Posterior cingulate gyrus (tissue), 11 donors: ENCODE measurements around the gene ZBED4.
"Not testable (repeated sequence)": the region's sequence is repeated elsewhere in the genome, so short reads cannot be mapped to it uniquely, and the experiment has no call there.

ENCODE experiments used
- DNase-seq, 10 donors: peaks; one replicate each; pipeline versions ENCODE4 v3.0.0 to v3.0.0-alpha.2; 2020 to 2021; ENCODE audit warnings: mixed read lengths in 3 of 10
- intact Hi-C: fragments of 100-400 bp; cut with DNase I; formaldehyde crosslinking; loops from one replicate; pipeline ENCODE4 v1.15.1; 2023

Gene ZBED4

GRCh38 chr22:49852898-49853894 lies at the start of gene ZBED4:
Gene ZBED4 (plus strand): TSS chr22:49853844. CDS start chr22:49883663, 29,819 bp downstream.
- intact Hi-C loops = loop anchor here (2.0 kb wide), 2 partner anchors 26 to 66 kb away; partner anchors contain the start of genes ALG12, BRD1 and CRELD2
- DNase-seq = peak; percentile 89 to 99 (median 92)

DNA sequence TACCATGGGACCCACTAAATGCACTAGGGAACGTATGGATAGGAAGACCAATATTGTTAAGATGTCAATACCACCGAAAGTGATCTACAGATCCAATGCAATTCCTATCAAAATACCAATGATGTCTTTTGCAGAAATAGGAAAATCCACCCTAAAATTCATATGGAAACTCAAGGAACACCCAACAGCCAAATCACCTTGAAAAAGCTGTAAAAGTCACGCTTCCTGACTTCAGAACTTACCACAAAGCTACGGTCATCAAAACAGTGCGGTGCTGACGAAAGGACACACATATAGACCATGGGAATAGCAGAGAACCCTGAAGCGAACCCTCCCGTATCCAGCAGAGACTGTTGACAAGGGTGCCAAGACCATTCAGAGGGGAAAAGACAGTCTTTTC lies 46.5 kb upstream of the ZBED4 start:
- intact Hi-C loops = no loop called here
- DNase-seq = peak in 1 of 10 donors; percentile 8

- peak in 3 of 10 donors; percentile 30 to 65 (median 46) for DNase-seq
- intact Hi-C loops = no loop called here
Measured at GRCh38 chr22:49807780-49808708, 45.6 kb upstream of the ZBED4 start.

GRCh38 chr22:49810363-49811019 lies 43.2 kb upstream of the ZBED4 start:
- DNase-seq = peak in 2 of 10 donors; percentile 14 to 33
- intact Hi-C loops = no loop called here

DNA sequence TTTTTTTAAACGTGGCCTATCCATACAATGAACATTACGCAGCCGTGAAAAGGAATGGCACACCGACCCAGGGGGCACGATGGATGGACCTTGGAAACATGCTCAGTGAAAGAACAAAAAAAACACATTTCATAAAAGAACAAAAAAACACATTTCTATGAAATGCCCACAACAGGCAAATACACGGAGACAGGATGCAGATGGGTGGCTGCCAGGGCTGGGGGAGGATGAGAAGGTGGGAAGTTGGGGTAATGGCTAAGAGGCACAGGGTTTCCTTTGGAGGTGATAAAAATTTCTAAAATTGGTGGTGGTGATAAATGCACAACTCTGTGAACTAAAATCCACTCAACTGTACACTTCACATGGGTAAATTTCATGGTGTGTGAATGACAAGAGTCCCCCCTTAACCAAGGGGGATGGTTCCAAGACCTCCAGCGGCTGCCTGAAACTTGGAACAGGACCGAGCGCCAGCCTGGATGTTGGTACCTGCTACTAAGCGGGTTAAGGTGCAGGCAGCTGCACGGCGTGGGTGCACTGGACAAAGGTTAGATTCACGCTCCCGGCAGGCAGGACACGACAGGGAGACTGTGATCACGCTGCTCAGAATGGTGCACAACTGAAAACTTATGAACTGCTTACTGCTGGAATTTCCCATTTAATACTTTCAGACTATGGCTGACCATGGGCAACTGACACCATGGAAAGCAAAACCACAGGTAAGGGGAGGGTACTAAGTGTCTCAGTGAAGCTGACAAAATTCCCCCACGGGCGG lies 42.4 kb upstream of the ZBED4 start:
- DNase-seq = peak in 3 of 10 donors; percentile 57 to 71 (median 59)
- intact Hi-C loops = no loop called here

- intact Hi-C loops = no loop called here
- peak in 3 of 10 donors; percentile 31 to 68 (median 60) for DNase-seq
Measured at GRCh38 chr22:49812838-49813237, 40.8 kb upstream of the ZBED4 start.

DNA sequence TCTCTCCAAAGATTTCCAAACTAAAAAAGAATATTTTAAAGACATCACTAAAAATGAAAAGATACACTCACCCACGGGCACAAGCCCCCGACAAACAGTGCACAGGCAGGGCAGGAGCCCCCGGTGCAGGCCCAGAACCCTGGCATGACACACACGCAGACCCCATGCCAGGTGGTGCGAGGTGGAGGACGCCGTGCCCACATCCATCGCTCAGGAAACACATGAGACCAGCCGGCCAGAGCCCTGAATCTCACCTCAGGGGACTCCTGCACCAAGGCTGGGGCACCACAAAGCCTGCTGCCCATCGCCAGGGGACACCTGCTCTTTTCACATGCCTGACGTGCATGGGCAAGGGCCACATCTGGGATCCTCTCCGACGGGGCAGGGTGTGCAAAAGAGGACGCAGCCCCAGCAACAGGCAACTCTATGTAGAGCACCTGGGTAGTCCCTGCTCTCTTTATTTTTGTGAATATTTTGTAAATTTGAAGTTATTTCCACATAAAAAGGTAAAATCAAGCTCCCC lies 39.4 kb upstream of the ZBED4 start:
- intact Hi-C loops = no loop called here
- peak in 3 of 10 donors; percentile 46 to 76 (median 74) for DNase-seq

DNA sequence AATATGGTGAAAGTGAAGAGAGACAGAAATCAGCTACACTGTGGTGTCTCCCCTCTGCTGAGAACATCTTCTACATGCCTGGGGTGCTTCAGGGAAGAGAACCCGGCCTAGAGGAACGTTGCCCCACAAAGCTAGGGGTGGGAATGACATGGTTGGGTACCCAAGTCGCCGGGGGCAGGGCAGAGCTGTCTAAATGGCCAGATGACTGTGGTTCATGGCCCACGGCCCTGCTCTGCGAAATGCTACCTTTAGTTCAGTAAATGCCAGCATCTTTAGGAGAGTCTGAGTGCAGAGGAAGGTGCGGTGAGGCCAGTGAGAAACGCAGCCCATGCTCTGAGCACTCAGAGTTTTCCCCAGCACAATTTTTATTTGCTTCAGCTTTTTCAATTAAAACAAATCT lies 38.8 kb upstream of the ZBED4 start:
- peak in 3 of 10 donors; percentile 14 to 75 (median 30) for DNase-seq
- intact Hi-C loops = no loop called here

DNA sequence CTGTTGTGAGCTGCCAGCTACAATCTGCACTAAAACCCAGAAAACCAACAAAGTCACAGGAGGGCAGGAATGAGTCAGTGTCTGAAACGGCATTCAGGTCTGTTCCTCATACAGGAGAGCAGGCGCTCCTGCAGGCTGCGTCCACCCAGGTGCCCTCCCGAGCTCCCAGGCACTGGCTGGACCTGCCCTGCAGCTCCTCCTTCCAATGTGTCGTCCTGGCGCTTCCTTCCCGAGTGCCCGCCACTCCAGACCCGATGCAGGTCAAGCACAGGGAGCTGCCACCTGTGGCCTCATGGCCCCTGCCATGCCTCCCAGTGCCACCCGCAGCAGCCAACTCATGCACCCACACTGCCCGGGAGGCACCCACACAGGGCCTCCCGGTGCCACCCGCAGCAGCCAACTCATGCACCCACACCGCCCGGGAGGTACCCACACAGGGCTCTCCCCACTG lies 38.0 kb upstream of the ZBED4 start:
- peak in 2 of 10 donors; percentile 66 to 79 for DNase-seq
- intact Hi-C loops = no loop called here

DNA sequence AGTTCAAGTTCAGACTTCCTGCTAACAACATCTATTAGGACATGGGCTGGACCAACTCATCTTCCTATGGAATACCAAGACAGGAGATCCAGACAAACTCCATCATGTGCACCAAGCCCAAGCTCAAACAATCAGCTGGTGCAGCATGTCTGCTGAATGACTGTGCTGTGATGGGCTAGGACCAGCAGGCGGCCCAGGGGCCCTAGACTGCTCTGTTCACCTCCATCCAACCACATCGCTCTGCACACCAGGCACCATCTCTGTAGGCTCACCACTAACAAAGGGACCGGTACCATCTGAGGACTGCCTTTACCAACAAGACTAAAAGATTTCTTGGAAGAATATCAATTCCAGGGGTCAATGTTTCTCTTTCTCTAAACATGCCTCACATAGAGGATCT lies 36.3 kb upstream of the ZBED4 start:
- DNase-seq = peak in 2 of 10 donors; percentile 7 to 29
- intact Hi-C loops = no loop called here

- DNase-seq = peak in 2 of 10 donors; percentile 70 to 80
- intact Hi-C loops = no loop called here
Measured at GRCh38 chr22:49820984-49821383, 32.7 kb upstream of the ZBED4 start.

DNA sequence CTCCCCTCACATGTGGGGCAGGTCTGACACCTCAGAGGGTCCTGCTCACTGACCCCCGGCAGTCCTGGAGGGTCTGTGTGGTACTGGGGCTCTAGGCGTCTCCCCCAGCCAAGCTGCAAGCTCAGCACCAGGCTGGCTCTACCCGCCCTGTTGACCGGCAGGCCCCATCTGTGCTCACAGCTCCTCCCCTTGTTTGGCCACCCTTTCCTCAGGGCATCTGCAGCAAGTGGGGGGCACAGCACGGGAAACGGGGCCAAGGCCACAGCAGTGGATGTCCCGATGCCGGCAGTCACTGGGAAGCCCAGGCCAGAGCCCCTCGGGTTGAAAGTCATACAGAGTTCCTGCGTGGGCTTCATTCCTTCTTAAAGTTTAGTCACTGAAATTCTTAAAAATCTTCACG lies 31.9 kb upstream of the ZBED4 start:
- DNase-seq = peak in 2 of 10 donors; percentile 55 to 58
- intact Hi-C loops = not testable (repeated sequence)

- intact Hi-C loops = no loop called here
- peak in 2 of 10 donors; percentile 67 to 72 for DNase-seq
Measured at GRCh38 chr22:49823289-49824045, 30.2 kb upstream of the ZBED4 start.

GRCh38 chr22:49824185-49824925 lies 29.3 kb upstream of the ZBED4 start:
- DNase-seq = peak in 2 of 10 donors; percentile 64 to 68
- intact Hi-C loops = no loop called here

DNA sequence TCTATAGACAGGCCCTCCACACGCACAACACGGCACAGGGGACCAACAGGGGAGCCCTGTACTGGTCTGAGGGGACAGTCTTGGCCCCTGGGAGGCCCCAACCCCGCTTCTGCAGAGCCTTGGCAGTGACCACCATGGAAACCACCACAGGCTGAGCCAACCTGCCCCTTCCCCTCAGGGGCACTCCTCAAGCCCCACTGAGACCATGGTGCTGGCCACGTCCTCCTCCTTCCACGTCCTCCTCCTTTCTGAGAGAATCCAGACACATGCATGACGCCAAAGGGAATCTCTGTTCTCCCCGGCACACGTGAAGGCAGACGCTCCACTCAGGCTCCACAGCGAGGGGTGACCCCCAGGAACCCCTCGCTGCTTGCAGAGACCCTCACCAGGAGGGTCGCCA lies 28.7 kb upstream of the ZBED4 start:
- intact Hi-C loops = no loop called here

GRCh38 chr22:49825436-49825835 lies 28.2 kb upstream of the ZBED4 start:
- DNase-seq = peak in 2 of 10 donors; percentile 35 to 62
- intact Hi-C loops = no loop called here

More for the DNA sequence above, 28.7 kb upstream of the ZBED4 start:
- peak in 2 of 10 donors; percentile 55 to 66 for DNase-seq

- peak in 2 of 10 donors; percentile 80 to 84 for DNase-seq
Measured at GRCh38 chr22:49825944-49826602, 27.6 kb upstream of the ZBED4 start.

More at GRCh38 chr22:49825944-49826602, 27.6 kb upstream of the ZBED4 start:
- intact Hi-C loops = loop anchor here (2.0 kb wide), 1 partner anchor 27 kb away; the partner anchor contains the start of gene ZBED4
